ENCODE measurements around the gene TPD52L2. TPM values are rescaled to one million over a fixed set of nuclear protein-coding genes. Genes with fewer than 3 reads are reported as not detected.

Gene TPD52L2
- total RNA-seq = 101 and 131 TPM in 2 replicates

DNA sequence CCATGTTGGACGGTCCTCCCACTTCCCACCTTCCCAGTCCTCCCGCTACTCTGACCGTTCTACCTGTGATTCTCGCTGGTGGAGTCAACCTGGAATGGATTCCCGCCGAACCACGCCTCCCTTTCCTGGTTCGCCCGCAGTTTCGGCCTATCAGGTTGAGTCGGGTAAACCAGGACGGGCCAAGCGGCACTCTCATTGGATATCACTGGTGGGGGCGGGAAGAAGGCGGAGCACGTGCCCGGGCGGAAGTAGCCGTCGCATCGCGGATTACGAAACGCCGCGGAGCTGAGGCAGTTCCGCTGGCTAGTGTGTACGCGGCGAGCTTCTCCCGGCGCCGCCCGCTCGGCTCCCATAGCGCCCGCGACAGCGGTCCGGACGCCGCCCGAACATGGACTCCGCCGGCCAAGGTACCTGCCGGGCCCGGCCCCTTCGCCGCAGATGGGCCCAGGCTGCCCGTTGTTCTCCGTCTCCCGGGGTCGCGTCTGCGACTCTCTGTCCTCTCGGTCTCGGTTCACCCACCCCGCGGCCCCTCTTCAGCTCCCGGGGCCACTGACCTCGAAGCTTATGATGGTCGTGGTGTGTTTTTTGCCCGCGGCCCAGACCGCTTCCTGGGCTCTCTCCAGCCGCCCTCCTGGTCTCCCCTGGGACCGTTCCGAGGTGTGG lies at the start of gene TPD52L2:
Gene TPD52L2, plus strand, starts transcription at position 293 of the 663 bp plus-strand sequence. Its CDS starts 96 bp downstream, at position 389.

DNA sequence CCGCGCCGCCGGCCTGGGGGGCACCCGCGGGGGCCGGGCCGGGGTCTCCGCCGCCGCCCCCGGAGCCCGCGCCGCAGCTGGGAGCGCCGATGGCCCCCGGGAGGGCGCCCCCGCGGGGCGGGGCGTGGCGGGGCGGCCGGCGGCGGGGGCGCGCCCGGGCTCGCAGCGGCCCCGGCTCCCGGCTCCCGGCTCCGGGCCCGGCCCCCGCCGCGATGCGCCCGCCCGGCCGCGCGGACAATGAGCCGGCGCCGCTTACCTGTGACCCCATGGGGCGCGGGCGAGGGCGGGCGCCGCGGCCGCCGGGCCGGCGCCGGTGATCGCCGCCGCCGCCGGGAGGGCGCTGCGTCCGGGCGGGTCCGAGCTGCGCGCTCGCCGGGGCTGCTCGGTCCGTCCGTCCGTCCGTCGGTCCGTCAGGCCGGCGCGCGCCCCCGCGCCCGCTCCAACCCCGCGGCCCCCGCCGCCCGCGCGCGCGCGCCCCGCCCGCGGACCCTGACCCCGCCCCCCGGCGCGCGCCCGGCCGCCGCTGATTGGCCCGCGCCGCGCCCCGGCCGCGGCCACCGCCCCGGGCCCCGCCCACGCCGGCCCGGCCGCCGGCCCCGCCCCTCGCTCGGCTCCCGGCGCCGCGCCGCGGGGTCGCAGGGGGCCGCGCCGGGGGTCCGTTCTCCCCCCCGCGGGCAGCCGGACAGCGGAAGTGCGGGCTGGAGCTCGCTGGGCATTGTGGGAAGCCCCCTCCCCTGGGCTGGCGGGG lies 34.1 kb upstream of the TPD52L2 start, which contains the start of gene ZBTB46:
Gene ZBTB46, minus strand, starts transcription at position 424 of the 748 bp plus-strand sequence. CDS start 40,507 bp downstream, outside the sequence.

DNA sequence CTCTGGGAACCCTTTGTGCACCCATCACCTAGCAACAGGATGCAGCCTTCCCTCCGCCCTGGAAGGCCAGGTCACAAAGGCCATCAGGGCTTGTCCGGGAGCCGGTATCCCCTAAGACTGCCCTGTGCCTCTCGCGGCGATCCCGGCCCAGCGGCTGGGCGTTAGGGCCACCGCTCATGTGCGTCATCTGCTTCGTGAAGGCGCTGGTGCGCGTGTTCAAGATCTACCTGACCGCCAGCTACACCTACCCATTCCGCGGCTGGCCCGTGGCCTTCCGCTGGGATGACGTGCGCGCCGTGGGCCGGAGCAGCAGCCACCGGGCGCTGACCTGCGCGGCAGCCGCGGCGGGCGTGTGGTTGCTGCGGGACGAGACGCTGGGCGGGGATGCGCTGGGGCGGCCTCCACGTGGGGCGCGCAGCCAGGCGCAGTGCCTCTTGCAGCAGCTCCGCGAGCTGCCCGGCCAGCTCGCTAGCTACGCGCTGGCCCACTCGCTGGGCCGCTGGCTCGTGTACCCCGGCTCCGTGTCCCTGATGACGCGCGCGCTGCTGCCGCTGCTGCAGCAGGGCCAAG lies 3.6 kb upstream of the TPD52L2 start, which contains the start of gene ABHD16B:
Gene ABHD16B, plus strand, starts transcription at position 134 of the 570 bp plus-strand sequence. Its CDS starts 43 bp downstream, at position 177.

DNA sequence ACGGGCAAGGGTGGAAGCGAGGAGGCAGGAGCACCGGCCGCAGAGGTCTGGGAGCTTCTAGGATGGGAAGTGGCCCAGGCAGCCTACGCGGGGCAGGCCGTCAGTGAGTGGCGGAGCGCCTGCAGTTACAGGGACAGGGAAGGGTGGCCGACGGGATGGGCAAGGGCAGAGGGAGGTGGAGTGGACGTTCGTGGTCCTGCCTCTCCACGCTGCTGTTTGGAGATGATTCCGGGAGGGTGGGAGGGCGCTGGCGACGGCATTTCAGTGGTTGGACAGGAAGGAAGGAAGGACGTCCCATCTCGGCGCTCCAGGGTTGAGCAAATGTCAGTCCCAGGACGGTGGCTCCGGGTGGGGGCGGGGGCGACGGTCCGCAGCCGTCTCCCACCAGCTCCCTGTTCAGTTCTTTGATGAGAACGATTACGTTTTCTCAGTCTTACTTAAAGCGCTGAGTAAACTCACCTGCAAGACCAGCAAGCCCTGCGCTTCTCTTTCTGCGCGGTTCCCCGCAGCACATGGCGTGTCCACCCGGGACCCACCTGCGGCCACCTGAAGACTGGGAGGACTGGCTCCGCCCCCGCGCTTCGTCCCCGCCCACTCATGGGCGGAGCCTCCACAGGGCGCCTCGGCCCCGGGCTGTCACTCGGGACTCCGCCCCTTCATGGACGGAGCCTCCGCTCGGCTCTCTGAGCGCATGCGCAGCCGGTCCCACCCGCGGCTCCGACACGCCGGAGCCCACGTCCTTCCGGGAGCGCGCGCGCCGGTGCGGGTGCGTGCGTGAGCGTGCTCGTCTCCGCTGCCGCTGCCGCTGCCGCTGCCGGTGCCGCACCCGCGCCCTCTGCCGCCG lies 29.5 kb downstream of the TPD52L2 start, which contains the start of gene DNAJC5:
Gene DNAJC5, plus strand, starts transcription at position 769 of the 844 bp plus-strand sequence. CDS start 33,220 bp downstream, outside the sequence.

Other genes with a start within 250 kb of the TPD52L2 start
- 8.5 and 9.3 TPM in 2 replicates for gene GMEB2, start 238.2 kb upstream of the TPD52L2 start, total RNA-seq
- gene STMN3, start 211.8 kb upstream of the TPD52L2 start, total RNA-seq = 2.7 and 3.4 TPM in 2 replicates
- 10.0 and 13.1 TPM in 2 replicates for gene RTEL1, start 207.0 kb upstream of the TPD52L2 start, total RNA-seq
- gene TNFRSF6B, start 168.6 kb upstream of the TPD52L2 start, total RNA-seq = 10.2 and 60.2 TPM in 2 replicates
- gene ARFRP1, start 157.3 kb upstream of the TPD52L2 start, total RNA-seq = 39.6 and 54.9 TPM in 2 replicates
- gene ZGPAT, start 157.2 kb upstream of the TPD52L2 start, total RNA-seq = 17.9 and 21.7 TPM in 2 replicates
- 2.2 and 4.3 TPM in 2 replicates for gene LIME1, start 128.6 kb upstream of the TPD52L2 start, total RNA-seq
- gene SLC2A4RG, start 125.5 kb upstream of the TPD52L2 start, total RNA-seq = 12.4 and 12.5 TPM in 2 replicates
- 7.8 and 12.8 TPM in 2 replicates for gene ZBTB46, start 34.0 kb upstream of the TPD52L2 start, total RNA-seq
- not detected in 2 replicates for gene ABHD16B, start 3.8 kb upstream of the TPD52L2 start, total RNA-seq
- 82.5 and 84.7 TPM in 2 replicates for gene DNAJC5, start 29.9 kb downstream of the TPD52L2 start, total RNA-seq
- gene UCKL1, start 91.1 kb downstream of the TPD52L2 start, total RNA-seq = 25.3 and 29.2 TPM in 2 replicates
- gene ZNF512B, start 104.7 kb downstream of the TPD52L2 start, total RNA-seq = 9.9 and 10.3 TPM in 2 replicates
- gene SAMD10, start 114.4 kb downstream of the TPD52L2 start, total RNA-seq = 1.8 and 2.2 TPM in 2 replicates
- 76.2 and 81.9 TPM in 2 replicates for gene PRPF6, start 115.9 kb downstream of the TPD52L2 start, total RNA-seq
- 1.9 TPM in 2 replicates for gene C20orf204, start 170.9 kb downstream of the TPD52L2 start, total RNA-seq
- 16.0 and 23.7 TPM in 2 replicates for gene SOX18, start 184.4 kb downstream of the TPD52L2 start, total RNA-seq
- gene TCEA2, start 197.9 kb downstream of the TPD52L2 start, total RNA-seq = 25.1 and 39.3 TPM in 2 replicates
- 17.0 and 17.5 TPM in 2 replicates for gene RGS19, start 214.2 kb downstream of the TPD52L2 start, total RNA-seq
- gene OPRL1, start 214.8 kb downstream of the TPD52L2 start, total RNA-seq = 1.3 and 2.6 TPM in 2 replicates
- not detected in 2 replicates for gene LKAAEAR1, start 219.1 kb downstream of the TPD52L2 start, total RNA-seq
- gene NPBWR2, start 242.3 kb downstream of the TPD52L2 start, total RNA-seq = not detected in 2 replicates

All from endothelial cell of coronary artery (primary cell).